DND-41 (cell line): ENCODE results near the gene AAGAB.

Experiments
- ATAC-seq: fragments of 200-7000 bp; cut with Tn5 transposase; 3 replicates; pipeline ENCODE4 v1.9.1; 2021; ENCODE audit warnings: low read depth; ENCODE audit not compliant: insufficient read depth
- DNase-seq: peaks from one replicate; pipeline ENCODE4 v3.0.0-alpha.2; 2020
- H2AFZ ChIP-seq: 2 replicates; pipeline ENCODE4 v1.6.0; 2012; ENCODE audit warnings: low read depth, low read length
- H3K27ac ChIP-seq: 2 replicates; pipeline ENCODE4 v1.5.1; 2012; ENCODE audit warnings: low read length, inconsistent platforms
- H3K27me3 ChIP-seq: fragments of 200-600 bp; sonication (generic); 2 replicates; pipeline ENCODE4 v1.6.0; 2012; ENCODE audit warnings: low read length, mild to moderate bottlenecking, inconsistent platforms; ENCODE audit not compliant: insufficient read depth, poor library complexity
- H3K36me3 ChIP-seq: 2 replicates; pipeline ENCODE4 v1.5.1; 2012; ENCODE audit warnings: low read length, inconsistent platforms; ENCODE audit not compliant: insufficient read depth
- H3K4me1 ChIP-seq: 2 replicates; pipeline ENCODE4 v1.5.1; 2012; ENCODE audit warnings: mild to moderate bottlenecking, low read length; ENCODE audit not compliant: insufficient read depth
- H3K4me2 ChIP-seq: 2 replicates; pipeline ENCODE4 v1.6.0; 2012; ENCODE audit warnings: mild to moderate bottlenecking, moderate library complexity, low read length, inconsistent platforms; ENCODE audit not compliant: insufficient read depth
- H3K4me3 ChIP-seq, 2 experiments: fragments of 200-600 bp in 1 of 2; shearing (Covaris generic) in 1 of 2; 2 replicates each; pipeline ENCODE4 v1.5.1; 2012 to 2016; ENCODE audit warnings: inconsistent platforms in 2 of 2, low read length in 2 of 2, mild to moderate bottlenecking in 2 of 2, low read depth in 1 of 2, moderate library complexity in 1 of 2
- H3K79me2 ChIP-seq: 2 replicates; pipeline ENCODE4 v1.6.0; 2012; ENCODE audit warnings: low read length, inconsistent platforms; ENCODE audit not compliant: insufficient read depth
- H3K9ac ChIP-seq: 2 replicates; pipeline ENCODE4 v1.6.0; 2012; ENCODE audit warnings: low read depth, mild to moderate bottlenecking, inconsistent platforms, low read length, moderate library complexity
- H3K9me3 ChIP-seq: 2 replicates; pipeline ENCODE4 v1.5.1; 2012; ENCODE audit warnings: low read length, moderate library complexity, mild to moderate bottlenecking, inconsistent platforms; ENCODE audit not compliant: insufficient read depth, severe bottlenecking
- H4K20me1 ChIP-seq: 2 replicates; pipeline ENCODE4 v1.6.0; 2012; ENCODE audit warnings: low read length; ENCODE audit not compliant: insufficient read depth
- CTCF ChIP-seq: IDR thresholded peaks from 2 replicates; pipeline ENCODE4 v1.5.1; 2012; ENCODE audit warnings: borderline replicate concordance, low read length, moderate library complexity, mild to moderate bottlenecking; ENCODE audit not compliant: poor library complexity, severe bottlenecking; ENCODE audit errors: extremely low read depth
- EZH2 ChIP-seq: IDR thresholded peaks from 3 replicates; pipeline ENCODE4 v1.6.1; 2012; ENCODE audit warnings: borderline replicate concordance, low read depth, mild to moderate bottlenecking, moderate library complexity, low read length, inconsistent platforms; ENCODE audit not compliant: severe bottlenecking

Gene AAGAB

GRCh38 chr15:67178569-67179210, 75.8 kb downstream of the AAGAB start:
- Histone ChIP-seq H3K36me3 (no peaks in the 10 kb centered on the region), H3K4me1 (no peaks in the 10 kb centered on the region), H2AFZ (no peak overlapping the region), H3K9ac (no peak overlapping the region), H3K4me3 (no peak overlapping the region), H3K27me3 (peaks cover 6% of the 10 kb centered on the region), H3K4me2 (no peak overlapping the region), H3K9me3 (no peaks in the 10 kb centered on the region), H3K79me2 (no peaks in the 10 kb centered on the region), H3K27ac (no peak overlapping the region), H4K20me1 (no peaks in the 10 kb centered on the region)
- DNase-seq (no peak), ATAC-seq (no peak)
- TF ChIP-seq CTCF (no peak), EZH2 (no peak)

- Histone ChIP-seq H2AFZ (no peak overlapping the region), H3K27me3 (peaks cover 6% of the 10 kb centered on the region), H3K4me2 (no peak overlapping the region), H3K9me3 (no peaks in the 10 kb centered on the region), H4K20me1 (no peaks in the 10 kb centered on the region), H3K27ac (no peak overlapping the region), H3K4me1 (no peaks in the 10 kb centered on the region), H3K36me3 (no peaks in the 10 kb centered on the region), H3K79me2 (no peaks in the 10 kb centered on the region), H3K9ac (no peak overlapping the region), H3K4me3 (no peak overlapping the region)
- TF ChIP-seq EZH2: no peak
- TF ChIP-seq CTCF: no peak
- DNase-seq (no peak), ATAC-seq (no peak)
These were observed 76.7 kb downstream of the AAGAB start for GRCh38 chr15:67177752-67178151.

DNA sequence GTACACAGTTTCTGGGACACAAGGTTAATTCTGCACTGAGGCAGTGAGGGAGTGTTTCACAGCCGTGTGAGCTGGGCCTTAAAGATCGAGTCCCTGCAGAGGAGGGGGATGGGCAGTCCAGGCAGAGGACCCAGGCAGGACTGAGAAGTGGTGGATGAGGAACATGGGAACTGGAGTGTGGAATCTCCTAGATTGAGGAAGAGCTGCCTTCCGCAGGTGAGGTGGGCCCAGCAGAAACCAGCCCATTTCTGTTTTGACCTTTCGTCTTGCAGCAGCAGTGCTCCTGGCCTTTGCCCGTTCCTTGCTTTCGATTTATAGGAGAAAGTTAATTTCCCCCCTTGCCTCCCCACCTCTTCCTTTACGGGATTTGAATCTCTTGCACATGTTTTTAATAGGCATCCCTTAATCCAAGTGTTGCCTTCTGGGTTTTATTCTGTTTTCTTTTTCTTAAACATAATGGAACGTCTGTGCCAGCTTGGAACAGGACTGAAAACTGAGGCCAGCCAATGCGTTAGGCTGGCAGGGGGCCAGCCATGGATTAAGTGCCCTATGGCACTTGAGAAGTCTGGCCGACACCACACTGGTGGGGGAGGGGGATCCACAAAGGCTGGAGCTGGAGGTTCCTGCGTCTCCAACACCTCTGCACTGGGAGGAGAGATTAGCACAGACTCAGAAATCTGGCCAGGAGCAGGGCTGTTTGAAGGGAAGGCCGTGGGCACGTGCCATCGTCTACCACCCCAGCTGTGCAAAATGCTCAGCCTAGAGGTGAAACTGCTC, 78.1 kb downstream of the AAGAB start:
- H2AFZ ChIP-seq: no peak overlapping the region
- H3K4me1 ChIP-seq: no peaks in the 10 kb centered on the region
- H3K4me2 ChIP-seq: no peak overlapping the region
- H3K27me3 ChIP-seq: peaks cover 9% of the 10 kb centered on the region
- no peaks in the 10 kb centered on the region for H3K79me2 ChIP-seq
- ATAC-seq (no peak), DNase-seq (no peak)
- H3K4me3 ChIP-seq: no peak overlapping the region
- H3K27ac ChIP-seq: no peak overlapping the region
- H3K9me3 ChIP-seq: no peaks in the 10 kb centered on the region
- no peak overlapping the region for H3K9ac ChIP-seq
- TF ChIP-seq EZH2: no peak
- no peak for TF ChIP-seq CTCF
- H4K20me1 ChIP-seq: no peaks in the 10 kb centered on the region
- H3K36me3 ChIP-seq: no peaks in the 10 kb centered on the region
